HCT116 (cell line): ENCODE results near the gene SMYD3.

Experiments used
- POLR2A ChIP-seq: IDR thresholded peaks from 2 replicates; pipeline ENCODE4 v1.7.0; 2011; ENCODE audit warnings: borderline replicate concordance; ENCODE audit not compliant: insufficient read depth, insufficient read length; ENCODE audit errors: extremely low read depth
- POLR2AphosphoS5 ChIP-seq: IDR thresholded peaks from 2 replicates; pipeline ENCODE4 v1.6.1; 2011; ENCODE audit warnings: mild to moderate bottlenecking, low read depth, low read length, moderate library complexity
- SP1 ChIP-seq: IDR thresholded peaks from 2 replicates; pipeline ENCODE4 v1.6.1; 2012; ENCODE audit warnings: low read depth
- ZFX ChIP-seq: fragments of 450-650 bp; IDR thresholded peaks from 2 replicates; pipeline ENCODE4 v1.6.1; 2017
- TF ChIP-seq, protein P1 (sequence below), 3 experiments: fragments of 200-600 bp in 1 of 3; sonication (generic) in 1 of 3; IDR thresholded peaks in 2 of 3; conservative IDR thresholded peaks in 1 of 3; 2 replicates each; pipeline ENCODE4 v1.5.1; 2012 to 2017; ENCODE audit warnings: low read depth in 2 of 3, low read length in 2 of 3, antibody characterized with exemption in 1 of 3, borderline replicate concordance in 1 of 3, control low read depth in 1 of 3, mild to moderate bottlenecking in 1 of 3, mixed read lengths in 1 of 3, mixed run types in 1 of 3, moderate library complexity in 1 of 3; ENCODE audit not compliant: insufficient read depth in 1 of 3

- TF ChIP-seq POLR2A: no peak
- TF ChIP-seq POLR2AphosphoS5: no peak
- TF ChIP-seq SP1: no peak
- TF ChIP-seq, protein P1, sequence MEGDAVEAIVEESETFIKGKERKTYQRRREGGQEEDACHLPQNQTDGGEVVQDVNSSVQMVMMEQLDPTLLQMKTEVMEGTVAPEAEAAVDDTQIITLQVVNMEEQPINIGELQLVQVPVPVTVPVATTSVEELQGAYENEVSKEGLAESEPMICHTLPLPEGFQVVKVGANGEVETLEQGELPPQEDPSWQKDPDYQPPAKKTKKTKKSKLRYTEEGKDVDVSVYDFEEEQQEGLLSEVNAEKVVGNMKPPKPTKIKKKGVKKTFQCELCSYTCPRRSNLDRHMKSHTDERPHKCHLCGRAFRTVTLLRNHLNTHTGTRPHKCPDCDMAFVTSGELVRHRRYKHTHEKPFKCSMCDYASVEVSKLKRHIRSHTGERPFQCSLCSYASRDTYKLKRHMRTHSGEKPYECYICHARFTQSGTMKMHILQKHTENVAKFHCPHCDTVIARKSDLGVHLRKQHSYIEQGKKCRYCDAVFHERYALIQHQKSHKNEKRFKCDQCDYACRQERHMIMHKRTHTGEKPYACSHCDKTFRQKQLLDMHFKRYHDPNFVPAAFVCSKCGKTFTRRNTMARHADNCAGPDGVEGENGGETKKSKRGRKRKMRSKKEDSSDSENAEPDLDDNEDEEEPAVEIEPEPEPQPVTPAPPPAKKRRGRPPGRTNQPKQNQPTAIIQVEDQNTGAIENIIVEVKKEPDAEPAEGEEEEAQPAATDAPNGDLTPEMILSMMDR (IDR thresholded peaks at IDR 0.05 in 2 of 3, conservative IDR thresholded peaks at IDR 0.05 in 1 of 3; ENCODE audit: borderline replicate concordance in 1 of 3, insufficient read depth in 1 of 3, low read depth in 2 of 3, low read length in 2 of 3): no peak
- TF ChIP-seq ZFX: no peak
These were observed 614.1 kb downstream of the SMYD3 start for GRCh38 chr1:245893025-245893424.
